GM12872 (cell line): ENCODE results near the gene ACADS.

Experiments used
- CTCF ChIP-seq: IDR thresholded peaks from 3 replicates; pipeline ENCODE4 v1.5.1; 2011; ENCODE audit warnings: low read depth, mild to moderate bottlenecking, low read length, moderate library complexity; ENCODE audit not compliant: insufficient read depth

Gene ACADS

GRCh38 chr12:120760349-120761254 lies 35.0 kb downstream of the ACADS start:
- no peak for TF ChIP-seq CTCF

- no peak for TF ChIP-seq CTCF
Measured at GRCh38 chr12:120761519-120761934, 35.9 kb downstream of the ACADS start.

- no peak for TF ChIP-seq CTCF
Measured at GRCh38 chr12:120762086-120762485, 36.5 kb downstream of the ACADS start.

GRCh38 chr12:120763250-120763649 lies 37.6 kb downstream of the ACADS start:
- TF ChIP-seq CTCF: no peak

- no peak for TF ChIP-seq CTCF
Measured at GRCh38 chr12:120764816-120765215, 39.2 kb downstream of the ACADS start.

GRCh38 chr12:120766566-120766965 lies 40.9 kb downstream of the ACADS start:
- TF ChIP-seq CTCF: no peak

- no peak for TF ChIP-seq CTCF
Measured at GRCh38 chr12:120767071-120768024, 41.7 kb downstream of the ACADS start.
